AG09319 (cell line): ENCODE data around the gene UCHL1.

Experiments used
- DNase-seq: peaks from one replicate; pipeline ENCODE4 v3.0.0-alpha.2; 2010; ENCODE audit warnings: low read depth; ENCODE audit errors: extremely low read depth
- CTCF ChIP-seq: IDR thresholded peaks from 2 replicates; pipeline ENCODE4 v1.5.1; 2011; ENCODE audit warnings: low read depth, mild to moderate bottlenecking, inconsistent platforms, low read length, moderate library complexity

UCHL1 gene

GRCh38 chr4:41236508-41236907 lies 20.2 kb upstream of the UCHL1 start:
- no peak for DNase-seq
- TF ChIP-seq CTCF, result no peak

- no peak for TF ChIP-seq CTCF
- DNase-seq, result no peak
Measured at GRCh38 chr4:41241919-41242318, 14.8 kb upstream of the UCHL1 start.

GRCh38 chr4:41245983-41246382 lies 10.7 kb upstream of the UCHL1 start:
- no peak for DNase-seq

GRCh38 chr4:41256131-41256739 lies 493 bp upstream of the UCHL1 start:
- no peak for TF ChIP-seq CTCF
- no peak for DNase-seq

More at GRCh38 chr4:41245983-41246382, 10.7 kb upstream of the UCHL1 start:
- TF ChIP-seq CTCF, result no peak

GRCh38 chr4:41257257-41257901 lies 651 bp downstream of the UCHL1 start:
- no peak for DNase-seq
- no peak for TF ChIP-seq CTCF

- TF ChIP-seq CTCF, result no peak
- DNase-seq, result no peak
Measured at GRCh38 chr4:41257906-41258305, 1.2 kb downstream of the UCHL1 start.

- TF ChIP-seq CTCF, result peak; percentile 56
- peak; percentile 25 for DNase-seq
Measured at GRCh38 chr4:41258783-41259182, 2.1 kb downstream of the UCHL1 start.
